NCI-H2171 (cell line): Measurements from ENCODE around the gene SYT1.
A peak's percentile ranks its signal among the peaks of the same experiment; 100 is the strongest.
"Not testable (repeated sequence)": the region's sequence is repeated elsewhere in the genome, so short reads cannot be mapped to it uniquely, and the experiment has no call there.

ENCODE experiments used
- DNase-seq: peaks from one replicate; lab custom pipeline; 2025; lab: John Stamatoyannopoulos, UW

SYT1 gene

DNA sequence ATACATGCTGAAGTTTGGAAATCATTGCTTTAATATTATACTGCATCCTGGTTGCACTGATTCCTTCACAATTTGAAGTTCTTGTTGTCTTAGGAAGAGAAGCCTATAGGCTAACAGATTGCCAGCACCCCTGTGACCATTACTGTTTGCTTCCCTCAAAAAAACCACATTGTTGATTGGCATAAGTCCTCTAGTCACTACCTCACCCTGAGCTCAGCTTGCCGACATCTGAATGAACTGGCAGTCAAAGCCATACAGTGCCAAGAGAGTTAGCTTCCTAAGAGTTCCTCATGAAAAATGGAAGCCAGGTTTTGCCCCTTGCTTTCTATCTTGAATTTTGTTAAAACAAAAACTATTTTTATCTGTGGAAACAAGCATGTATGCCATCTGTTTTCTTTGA lies 276.1 kb downstream of the SYT1 start:
- no peak for DNase-seq

DNA sequence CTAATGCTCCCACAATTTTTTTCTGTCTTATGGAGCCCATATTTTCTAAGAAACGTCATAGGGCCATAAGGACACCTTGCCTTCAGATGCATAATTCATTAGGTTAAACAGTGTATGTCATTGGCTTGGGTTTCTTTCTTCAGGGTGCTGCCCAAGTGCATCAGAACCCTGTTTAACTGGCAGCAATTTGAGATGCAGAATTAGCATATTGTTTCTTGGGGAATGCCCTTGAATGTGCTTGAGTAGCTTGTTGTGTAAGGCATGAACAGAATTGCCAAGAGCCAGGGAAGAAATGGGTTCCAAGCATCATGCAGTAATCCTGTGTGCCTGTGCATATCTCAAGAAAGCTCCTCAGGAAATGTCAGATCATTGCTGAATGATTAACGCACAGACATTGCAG lies 277.2 kb downstream of the SYT1 start:
- DNase-seq = no peak

DNA sequence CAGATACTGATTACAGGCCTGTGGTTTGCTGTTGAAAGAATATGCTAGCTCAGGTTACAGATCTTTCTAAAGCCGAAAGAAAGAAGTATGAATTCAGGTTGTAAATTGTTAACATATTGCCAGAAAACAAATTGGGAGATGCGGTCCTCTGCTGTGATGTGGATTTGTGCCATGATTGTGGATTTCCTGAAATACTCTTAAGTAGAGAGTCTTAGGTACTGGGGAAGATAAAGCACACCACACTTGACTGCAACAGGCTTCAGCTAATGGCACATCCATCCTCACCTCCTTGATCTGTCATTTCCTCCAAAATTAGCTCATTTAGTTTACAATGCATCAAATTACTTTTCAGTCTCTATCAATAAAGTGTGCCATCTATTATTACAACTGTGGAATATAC lies 279.2 kb downstream of the SYT1 start:
- DNase-seq = no peak

DNA sequence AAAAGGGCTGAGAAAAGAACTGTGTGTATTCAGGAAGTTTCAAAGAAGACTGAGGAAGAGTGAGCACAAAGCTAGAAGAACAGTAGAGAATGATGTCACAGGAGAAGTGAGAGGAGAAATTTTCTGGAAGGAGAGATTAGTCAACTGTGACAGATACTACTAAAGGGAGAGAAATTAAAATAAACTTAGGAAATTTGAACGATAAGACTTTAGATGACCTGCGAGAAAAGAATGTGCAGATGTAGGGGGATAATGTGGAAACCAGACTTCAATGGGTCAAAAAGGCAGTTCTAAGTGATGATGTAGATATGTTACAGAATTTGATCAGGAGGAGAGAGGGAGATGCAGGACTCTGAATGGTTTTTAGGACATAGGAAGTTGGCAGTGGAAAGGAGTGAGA lies 287.4 kb downstream of the SYT1 start:
- no peak for DNase-seq

DNA sequence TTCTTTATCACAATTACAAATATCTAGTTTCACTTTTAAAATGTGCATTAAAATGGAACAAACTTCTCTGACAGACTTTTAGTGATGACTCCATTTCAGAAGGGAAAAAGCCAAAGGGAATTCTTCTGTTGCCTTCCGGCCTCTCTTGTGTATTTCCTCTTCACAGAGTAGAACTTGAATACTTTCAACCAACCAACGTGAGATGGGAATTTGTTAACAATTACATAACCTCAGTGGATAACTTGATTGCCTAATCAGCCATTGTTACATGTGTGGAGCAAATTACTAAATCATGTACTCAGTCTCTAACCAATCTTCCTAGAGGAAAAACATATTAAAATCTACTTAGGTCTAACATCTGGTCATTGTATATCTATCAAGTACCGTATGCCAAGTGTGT lies 291.1 kb downstream of the SYT1 start:
- DNase-seq = no peak

DNA sequence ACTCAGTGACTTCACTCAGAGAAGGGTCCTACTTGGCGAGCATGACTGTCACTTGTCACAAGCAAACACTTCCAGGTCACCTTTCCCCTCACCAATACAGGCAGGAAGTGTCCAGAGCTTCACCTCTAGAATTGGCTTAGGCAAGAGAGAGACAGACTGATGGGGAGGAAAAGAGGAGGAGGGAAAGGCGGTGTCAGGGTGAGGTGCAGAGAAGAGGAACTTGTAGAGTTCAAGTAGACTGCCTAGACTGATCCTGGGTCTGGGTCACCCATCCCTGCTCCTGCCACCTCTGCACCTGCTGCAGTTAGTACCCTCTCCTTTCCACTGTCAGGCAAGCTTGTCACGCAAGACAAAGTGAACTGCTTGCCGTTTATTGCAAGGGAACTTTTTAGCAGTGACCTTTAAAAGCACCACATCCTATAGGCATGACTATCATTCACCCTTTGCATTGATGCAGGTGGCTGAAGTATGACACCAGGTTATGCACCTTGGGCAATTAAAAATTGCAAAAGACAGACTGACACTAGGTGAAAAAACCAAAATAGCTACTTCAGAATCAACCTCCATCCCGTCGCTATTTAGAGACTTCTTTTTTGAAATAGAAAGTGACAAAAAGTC lies 292.4 kb downstream of the SYT1 start:
- DNase-seq = no peak

DNA sequence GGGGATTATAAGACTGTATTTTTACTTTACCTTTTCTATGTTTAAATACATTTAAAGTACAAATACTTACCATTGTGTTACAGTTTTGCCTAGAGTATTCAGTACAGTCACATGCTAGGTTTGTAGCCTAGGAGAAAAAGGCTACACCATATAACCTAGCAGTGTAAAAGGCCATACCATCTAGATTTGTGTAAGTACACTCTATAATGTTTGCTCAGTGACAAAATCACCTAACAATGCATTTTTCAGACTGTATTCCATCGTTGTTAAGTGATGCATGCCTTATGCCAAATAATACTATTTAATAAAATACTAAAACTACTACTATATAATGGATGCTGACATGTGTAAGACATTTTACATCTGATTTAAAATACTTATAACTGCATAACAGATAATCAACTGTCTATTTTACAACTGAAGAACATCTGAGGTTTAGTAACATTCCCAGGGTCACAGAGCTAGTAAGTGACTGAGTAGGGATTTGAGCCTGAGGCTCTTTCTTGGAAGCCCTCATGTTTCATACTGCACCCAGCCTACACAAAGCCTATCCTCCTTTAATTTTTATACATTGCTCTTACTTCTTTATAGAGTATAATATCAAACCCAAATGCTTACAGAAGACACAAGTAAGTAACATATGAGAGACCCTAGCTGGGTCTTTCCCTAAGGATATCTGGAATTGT lies 296.8 kb downstream of the SYT1 start:
- DNase-seq = no peak

DNA sequence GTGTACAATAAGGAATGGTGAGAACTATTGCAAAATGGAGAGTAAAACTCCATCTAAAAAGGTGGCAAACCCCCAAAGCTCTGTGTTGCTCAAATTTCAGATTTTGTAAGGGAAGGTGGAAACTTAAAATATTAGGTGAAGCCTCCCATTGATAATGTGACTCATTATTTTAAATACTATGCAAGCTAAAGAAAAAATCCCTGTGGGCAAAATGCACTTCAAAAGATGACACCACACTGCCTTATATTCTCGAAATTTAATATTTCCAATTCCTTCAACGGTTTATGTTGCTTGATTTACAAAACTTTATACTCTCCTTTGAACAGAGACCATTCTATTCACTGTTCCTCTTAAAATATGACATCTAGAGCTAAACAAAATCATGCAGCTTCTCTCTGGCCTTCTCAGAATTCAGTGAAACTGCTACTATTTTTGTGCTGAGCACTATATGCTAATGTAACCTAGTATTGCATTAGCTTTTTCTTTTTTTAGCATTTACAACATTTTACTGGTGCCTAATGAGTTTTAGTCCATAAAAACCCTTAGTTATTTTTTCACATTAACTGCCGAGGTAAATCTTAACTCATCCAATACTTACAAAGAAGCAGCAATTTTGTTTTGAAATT lies 297.7 kb downstream of the SYT1 start:
- DNase-seq = no peak

DNA sequence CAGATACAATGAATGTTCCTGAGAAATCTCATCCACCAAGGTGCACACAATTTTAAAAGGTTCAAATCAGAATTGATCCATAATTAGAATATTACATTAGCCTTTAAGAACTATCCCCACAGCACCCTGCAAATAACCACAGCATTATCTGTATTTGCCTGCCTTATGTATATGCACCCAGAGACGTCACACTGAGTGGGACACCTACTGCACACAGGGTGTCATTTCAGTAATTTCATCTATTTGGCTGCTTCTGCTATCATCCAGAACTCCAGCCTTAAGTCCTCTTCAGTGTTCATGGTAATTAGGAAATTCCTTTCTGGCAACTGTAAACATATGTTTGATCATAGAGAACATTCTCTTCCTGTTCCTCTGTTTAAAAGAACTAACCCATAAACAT lies 298.4 kb downstream of the SYT1 start:
- DNase-seq = no peak

DNA sequence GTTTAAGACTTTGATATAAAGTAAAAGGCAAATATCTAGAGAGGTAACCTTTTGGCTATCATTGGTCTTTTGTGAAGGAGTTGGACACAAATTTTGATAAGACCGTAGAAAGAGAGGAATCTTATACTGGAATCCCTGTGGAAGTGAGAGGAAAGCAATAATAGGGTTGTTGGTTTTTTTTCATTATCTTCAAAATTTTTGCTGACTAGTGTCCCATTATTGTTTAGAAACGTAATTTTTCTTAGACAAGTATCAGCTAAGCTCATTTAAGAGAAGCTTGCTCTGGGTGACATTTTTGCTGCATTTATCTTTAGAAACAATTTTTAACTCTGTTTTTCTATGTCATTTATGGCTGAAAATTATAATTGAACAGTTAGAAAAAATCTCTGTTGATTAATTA lies 300.3 kb downstream of the SYT1 start:
- no peak for DNase-seq

DNA sequence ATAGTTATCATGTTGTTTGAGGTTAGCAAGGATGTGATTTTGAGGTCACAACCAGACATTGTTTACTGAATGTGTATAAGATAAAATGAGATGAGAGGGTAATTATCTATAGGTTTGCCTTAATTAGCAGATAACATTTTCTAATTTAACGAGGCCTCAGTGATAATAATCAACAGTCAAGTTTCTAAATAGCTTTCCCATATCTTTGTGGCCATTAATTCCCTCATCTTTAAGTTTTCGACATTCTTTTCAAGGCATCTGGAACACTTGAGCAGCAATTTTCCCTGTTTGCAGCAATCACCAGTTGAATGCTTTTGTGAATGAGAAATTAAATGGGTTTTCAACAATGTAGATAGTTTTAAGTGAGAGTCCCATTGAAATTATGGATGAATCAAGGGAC lies 304.1 kb downstream of the SYT1 start:
- DNase-seq = no peak

DNA sequence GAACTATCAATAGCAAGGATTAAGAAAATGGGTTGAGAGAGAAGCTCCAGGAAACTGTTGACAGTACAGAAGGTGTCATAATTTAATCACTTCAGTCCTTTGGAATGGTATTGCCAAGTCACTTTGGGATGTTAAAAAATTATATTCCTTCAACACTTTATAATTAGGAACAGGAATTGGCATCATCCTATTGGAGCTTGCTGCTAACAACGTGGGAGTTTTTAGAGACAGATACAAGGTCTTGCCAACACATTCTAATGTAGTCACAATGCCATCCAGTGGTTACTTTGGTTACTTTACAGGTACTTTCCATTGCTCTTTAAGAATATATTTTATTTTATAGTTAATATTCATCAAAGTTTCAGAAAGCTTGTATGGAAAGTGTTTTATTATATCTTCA lies 310.1 kb downstream of the SYT1 start:
- DNase-seq = no peak

DNA sequence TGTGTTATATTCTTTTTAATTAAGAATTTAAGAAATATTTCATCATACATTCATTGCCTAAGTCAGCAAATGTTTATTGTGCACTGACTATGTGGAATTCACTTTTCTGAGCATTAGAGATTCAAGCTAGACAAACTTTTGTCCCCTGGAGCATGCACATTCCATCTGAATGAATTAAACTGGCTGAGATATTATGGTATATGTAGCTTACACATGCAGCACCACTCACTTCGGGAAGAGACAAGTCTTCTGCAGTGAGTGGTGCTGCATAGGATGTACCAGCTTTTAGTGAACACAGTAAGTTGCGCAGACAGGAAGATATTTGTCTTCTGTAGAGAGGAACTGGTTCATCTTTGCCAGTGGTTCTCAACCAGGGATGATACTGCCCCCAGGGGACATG lies 318.4 kb downstream of the SYT1 start:
- no peak for DNase-seq

DNA sequence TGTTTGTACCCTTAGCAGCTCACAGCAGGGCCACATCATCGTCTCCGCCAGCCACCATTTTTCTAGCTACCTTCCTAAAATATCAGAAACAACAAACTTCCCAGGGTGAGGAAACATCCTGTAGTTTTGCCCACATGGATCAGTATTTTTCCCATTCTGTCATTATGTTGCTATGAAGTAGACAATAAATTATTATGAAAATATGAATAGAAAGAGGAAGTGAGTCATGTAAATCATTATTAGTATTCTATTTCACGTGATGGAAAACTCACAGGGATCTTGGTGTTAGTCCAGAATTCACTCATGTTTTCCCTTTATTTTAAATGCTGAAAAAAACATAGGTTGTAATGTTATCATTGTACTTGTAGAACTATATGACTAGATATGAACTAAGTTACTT lies 319.4 kb downstream of the SYT1 start:
- DNase-seq = no peak

DNA sequence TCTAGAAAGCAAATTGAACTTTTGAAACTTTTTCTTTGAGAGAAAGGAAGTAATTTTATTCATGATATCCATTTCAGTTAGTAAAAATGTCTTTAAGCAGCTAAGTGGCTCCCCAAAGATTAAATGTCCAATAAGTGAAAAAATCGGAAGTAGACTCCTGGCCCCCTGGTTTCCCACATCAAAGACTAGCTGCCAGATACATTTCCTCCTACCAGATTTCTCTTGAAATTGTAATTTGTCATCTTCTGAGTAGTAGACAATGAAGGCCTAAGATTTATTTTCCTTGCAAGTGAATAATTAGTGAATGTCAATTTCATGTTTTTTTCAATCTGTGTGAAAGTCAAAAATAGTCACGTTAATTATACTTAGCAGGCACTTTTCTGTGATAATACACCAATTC lies 321.9 kb downstream of the SYT1 start:
- DNase-seq = no peak

DNA sequence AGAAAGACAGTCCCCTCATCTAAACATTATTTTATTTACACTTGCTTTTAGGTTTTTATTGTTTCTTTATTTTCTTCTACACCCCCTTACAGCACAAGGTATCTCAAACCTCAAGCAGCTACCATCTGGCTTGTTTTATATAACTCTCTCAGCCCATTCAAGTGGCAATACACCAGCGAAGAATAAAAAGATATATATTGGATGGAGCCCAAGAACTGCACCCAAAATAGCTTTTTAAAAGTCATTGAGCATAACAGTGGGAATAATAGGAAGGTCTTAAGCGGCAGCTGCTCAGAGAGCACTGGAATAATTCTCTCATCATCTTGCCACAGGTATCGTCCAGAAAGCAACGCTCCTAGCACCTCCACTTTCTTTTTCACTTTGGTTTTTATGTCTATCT lies 322.5 kb downstream of the SYT1 start:
- DNase-seq = peak; percentile 45

DNA sequence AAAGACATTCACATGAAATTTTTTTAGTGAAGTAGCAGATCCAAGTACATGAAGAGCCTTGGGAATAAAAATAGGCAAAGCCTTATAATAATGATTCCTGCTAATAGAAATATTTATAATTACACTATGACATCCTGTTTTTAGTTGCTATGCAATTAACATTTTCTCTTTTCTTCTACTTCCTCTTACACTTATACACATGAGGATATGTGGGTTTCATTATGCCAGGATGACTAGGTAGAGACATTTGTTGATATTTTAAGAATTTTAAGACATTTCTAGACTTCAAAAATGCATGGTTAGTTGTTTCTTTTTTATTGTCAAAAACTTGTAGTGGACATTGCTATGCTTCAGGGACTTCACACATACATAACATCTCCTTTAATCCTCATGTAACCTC lies 326.8 kb downstream of the SYT1 start:
- no peak for DNase-seq

DNA sequence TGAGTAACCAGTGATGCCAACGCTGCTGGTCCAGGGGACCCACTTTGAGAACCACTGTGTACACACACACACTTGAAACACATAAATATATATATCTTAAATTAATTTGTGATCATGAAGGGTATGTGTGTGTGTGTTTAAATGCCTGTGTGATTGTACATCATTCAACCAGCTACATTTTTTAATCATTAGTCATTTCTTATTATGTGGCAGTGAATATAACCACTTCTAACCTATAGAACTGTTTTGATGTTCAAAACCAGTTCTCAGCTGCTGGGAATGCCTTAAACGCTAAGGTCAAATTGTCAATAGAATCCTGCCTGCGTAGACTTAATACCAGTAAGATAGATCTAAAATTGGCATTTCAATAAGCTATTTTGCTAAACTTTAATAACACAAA lies 330.0 kb downstream of the SYT1 start:
- no peak for DNase-seq

DNA sequence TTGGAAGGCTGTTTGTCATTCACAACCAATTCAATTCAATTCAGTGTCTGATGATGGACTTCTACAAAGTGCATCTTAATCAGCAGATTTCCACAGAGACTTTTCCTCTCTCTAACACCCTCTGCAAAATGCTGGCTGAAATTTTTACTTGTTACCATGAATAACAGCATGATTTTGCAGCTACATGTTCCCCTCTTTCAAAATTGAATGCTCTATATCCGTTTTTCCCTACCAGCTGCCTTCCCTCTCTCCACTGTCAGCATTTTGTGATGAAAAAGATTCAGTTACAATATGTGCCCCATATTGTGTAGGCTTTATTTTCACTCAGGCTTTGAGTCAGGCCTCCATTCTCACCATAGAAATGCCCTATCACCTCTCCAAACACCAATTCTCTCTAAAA lies 334.6 kb downstream of the SYT1 start:
- DNase-seq = no peak

DNA sequence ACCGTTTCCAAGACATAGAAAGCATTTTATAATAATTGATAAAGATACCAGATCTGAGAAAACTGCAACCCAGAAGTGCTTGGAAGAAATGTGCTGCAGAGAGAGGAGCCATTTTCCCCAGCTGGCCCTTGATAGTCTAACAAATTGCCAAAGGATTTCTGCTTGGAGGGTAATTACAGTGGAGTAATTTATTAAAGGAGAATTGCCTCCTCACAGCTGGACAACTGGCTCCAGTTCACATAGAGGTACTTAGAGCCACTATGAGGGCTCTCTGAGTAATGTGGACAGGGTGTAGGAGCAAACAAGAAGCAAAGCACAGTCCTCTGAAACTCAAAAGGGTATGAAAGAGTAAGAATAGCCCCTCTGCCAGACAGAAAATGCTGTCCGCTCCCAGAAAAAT lies 335.6 kb downstream of the SYT1 start:
- no peak for DNase-seq

DNA sequence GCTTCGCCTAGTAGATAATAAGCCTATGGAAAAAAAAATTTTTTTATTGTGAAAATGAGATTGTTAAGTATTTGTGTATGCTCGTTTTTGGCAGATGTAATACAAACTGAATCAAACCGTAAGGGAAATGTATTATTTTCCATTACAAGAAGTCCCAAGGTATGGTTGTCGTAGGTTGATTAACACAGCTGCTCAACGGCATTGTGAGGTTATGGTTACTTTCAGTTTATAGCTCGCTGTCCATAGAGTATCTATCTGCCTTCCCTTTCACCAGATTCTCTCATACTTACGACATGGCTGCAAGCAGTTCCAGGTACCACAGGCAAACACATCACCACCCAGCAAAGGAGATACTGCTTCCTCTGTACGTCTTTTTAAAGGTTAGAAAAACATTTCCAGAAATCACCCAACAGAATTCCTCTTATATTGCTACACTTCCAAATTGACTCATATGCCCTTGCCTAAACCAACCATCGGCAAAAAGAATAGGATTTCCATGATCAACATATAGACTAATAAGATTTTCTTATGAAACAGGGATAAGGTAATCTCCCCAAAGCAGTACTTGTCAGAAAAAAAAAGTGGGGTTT lies 338.6 kb downstream of the SYT1 start:
- no peak for DNase-seq

DNA sequence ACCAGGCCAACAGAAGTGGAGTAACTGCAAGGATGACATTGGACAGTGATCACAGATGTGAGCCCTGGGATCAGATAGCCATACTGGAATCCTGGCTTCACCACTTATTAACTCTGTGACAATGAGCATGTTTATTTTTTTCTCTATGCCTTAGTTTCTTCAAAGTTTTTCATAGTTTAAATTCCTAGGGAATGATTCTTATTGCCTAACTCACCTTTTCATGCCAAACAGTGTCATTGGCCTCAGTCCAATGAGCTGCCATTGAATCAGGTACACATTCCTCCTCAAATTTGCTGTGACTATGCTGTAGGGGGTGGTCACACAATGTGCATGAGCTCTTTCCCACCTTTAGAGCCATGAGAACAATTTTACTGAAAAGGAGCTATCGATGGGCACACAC lies 342.3 kb downstream of the SYT1 start:
- DNase-seq = no peak

DNA sequence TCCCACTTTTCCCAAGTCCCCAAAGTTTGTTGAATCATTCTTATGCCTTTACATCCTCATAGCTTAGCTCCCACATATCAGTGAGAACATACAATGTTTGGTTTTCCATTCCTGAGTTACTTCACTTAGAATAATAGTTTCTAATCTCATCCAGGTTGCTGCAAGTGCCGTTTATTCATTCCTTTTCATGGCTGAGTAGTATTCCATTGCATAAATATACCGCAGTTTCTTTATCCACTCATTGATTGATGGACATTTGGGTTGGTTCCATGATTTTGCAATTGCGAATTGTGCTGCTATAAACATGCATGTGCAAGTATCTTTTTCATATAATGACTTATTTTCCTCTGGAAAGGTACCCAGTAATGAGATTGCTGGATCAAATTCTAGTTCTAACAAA lies 345.8 kb downstream of the SYT1 start:
- DNase-seq = not testable (repeated sequence)
